ENCODE measurements around the gene NBPF9.
A peak's percentile ranks its signal among the peaks of the same experiment; 100 is the strongest.
"Not testable (repeated sequence)": the region's sequence is repeated elsewhere in the genome, so short reads cannot be mapped to it uniquely, and the experiment has no call there.

The NBPF9 gene

DNA sequence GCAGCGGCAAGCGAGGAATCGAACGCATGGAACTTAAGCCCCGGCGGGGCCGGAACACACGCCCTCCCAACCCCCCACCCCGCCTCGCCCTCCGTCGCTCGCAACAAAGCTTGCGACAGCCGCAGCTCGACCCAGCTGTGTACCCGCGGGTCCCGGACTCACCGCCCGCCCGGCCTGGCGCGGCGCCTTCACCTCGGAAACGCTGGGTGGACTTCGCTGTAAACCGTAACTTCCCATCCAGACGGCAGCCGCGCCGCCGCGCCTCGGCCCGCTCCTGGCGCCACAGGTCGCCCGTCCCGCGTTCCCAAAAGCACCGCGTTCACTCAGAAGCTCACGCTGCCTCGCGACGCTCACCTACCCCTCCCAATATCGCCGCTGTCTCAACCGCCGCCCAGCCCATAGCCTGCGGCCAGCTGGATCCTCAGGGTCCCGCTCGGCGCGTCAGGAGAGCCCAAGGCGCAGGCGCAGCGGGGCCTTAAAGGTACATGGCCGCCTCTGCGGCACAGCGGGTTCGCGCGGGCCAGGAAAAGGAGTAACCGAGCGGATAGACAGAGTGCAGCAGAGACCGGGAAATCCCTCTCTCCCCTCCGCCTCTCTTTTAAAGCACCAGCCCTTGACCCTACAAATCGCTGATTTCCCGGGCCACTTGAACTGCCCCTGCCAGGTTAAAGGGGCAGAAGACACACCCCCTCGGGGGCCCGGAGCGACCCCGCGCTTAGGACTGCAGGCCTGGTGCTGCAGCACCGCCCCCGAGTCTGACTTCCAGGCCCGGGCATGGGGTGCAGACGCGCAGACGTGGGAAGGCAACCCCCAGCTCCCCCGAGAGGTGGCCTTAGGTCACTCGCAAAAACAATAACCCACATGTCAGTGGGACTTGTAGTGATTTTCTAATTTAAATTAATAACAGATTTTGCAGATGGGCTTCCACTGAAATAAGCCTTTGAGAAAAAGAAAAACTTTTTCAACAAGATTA is at the start of gene NBPF9:
Gene NBPF9, minus strand, starts transcription at position 443 of the 973 bp plus-strand sequence. CDS start 21,412 bp downstream, outside the sequence.
- H2AFZ ChIP-seq (ENCODE audit: low read depth, low read length), result peak within 1 kb of the TSS; percentile 62
- H3K9ac ChIP-seq (ENCODE audit: low read depth, low read length), result peak within 1 kb of the TSS; percentile 31; the same call in 1 of the 2 replicates

DNA sequence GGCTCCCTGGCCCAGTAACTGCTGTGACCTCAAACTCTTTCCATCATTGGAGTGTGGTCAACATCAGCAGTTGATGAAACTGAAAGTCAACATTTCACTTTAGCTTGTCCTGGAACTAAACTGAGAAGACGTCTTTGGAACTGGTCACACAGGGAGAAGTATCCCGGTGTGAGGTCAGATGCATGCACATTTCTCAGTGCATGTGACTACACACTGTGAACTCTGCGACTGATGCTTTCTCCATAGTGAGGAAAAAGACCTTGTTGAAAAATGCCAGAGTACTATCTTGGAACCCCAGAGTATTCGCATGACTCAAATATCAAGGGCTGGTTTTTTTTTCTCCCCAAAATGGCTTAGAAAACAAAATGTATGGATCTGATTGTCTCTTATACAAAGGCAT is 46.6 kb upstream of the NBPF9 start:
- not testable (repeated sequence) for H3K4me2 ChIP-seq (ENCODE audit: insufficient read depth, low read length); H3K79me2 ChIP-seq (ENCODE audit: insufficient read depth, low read length); H4K20me1 ChIP-seq (ENCODE audit: insufficient read depth, low read length); H3K4me3 ChIP-seq (ENCODE audit: low read depth in 1 of 2, low read length in 2 of 2); H3K4me1 ChIP-seq (ENCODE audit: insufficient read depth, low read length); H3K9ac ChIP-seq (ENCODE audit: low read depth, low read length); DNase-seq; ATAC-seq (ENCODE audit: insufficient read depth, low read depth); H3K27ac ChIP-seq (ENCODE audit: low read length); H2AFZ ChIP-seq (ENCODE audit: low read depth, low read length); H3K36me3 ChIP-seq (ENCODE audit: insufficient read depth, low read length); H3K9me3 ChIP-seq (ENCODE audit: insufficient read depth, low read length, severe bottlenecking); H3K27me3 ChIP-seq (ENCODE audit: insufficient read depth, low read length, poor library complexity)

More for the DNA sequence above, at the start of gene NBPF9:
- not testable (repeated sequence) for H3K27me3 ChIP-seq (ENCODE audit: insufficient read depth, low read length, poor library complexity); H3K4me1 ChIP-seq (ENCODE audit: insufficient read depth, low read length); H3K79me2 ChIP-seq (ENCODE audit: insufficient read depth, low read length); H3K27ac ChIP-seq (ENCODE audit: low read length); H4K20me1 ChIP-seq (ENCODE audit: insufficient read depth, low read length); H3K36me3 ChIP-seq (ENCODE audit: insufficient read depth, low read length); H3K9me3 ChIP-seq (ENCODE audit: insufficient read depth, low read length, severe bottlenecking)
- Histone ChIP-seq H3K4me2 (ENCODE audit: insufficient read depth, low read length) (peak within 1 kb of the TSS; percentile 60; the same call in 1 of the 2 replicates), H3K4me3 (ENCODE audit: low read depth in 1 of 2, low read length in 2 of 2) (peak within 1 kb of the TSS in 1 of 2 experiments; percentile 60; a peak in 2 of 4 replicates)
- peak; percentile 52 for DNase-seq
- ATAC-seq (ENCODE audit: insufficient read depth, low read depth), result peak; percentile 94

- DNase-seq, result not testable (repeated sequence)
Observed at GRCh38 chr1:149137585-149137984, 34.2 kb upstream of the NBPF9 start.

DNA sequence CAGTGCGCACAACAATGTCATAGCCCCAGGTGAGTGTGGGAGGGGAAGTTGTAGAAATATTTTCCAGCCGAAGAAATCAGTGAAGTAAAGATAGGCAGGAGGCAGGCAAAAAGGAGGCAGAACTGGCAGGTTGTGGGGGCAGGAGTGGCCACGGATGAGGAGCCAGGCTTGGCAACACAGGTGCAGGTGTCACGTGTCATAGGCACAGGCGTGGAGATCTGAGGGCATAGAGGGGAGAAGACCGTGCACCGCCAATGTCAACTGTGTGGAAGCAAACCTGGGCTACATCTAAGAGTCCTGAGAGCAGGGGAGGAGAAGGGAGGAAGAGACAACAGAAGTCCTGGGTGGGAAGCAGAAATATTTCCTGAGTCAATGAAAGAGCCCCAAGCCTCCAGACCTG is 27.6 kb upstream of the NBPF9 start:
- DNase-seq; H4K20me1 ChIP-seq (ENCODE audit: insufficient read depth, low read length); H3K4me3 ChIP-seq (ENCODE audit: low read depth in 1 of 2, low read length in 2 of 2); H3K9me3 ChIP-seq (ENCODE audit: insufficient read depth, low read length, severe bottlenecking); H3K9ac ChIP-seq (ENCODE audit: low read depth, low read length); H3K4me2 ChIP-seq (ENCODE audit: insufficient read depth, low read length); H3K36me3 ChIP-seq (ENCODE audit: insufficient read depth, low read length); H3K27ac ChIP-seq (ENCODE audit: low read length); H3K27me3 ChIP-seq (ENCODE audit: insufficient read depth, low read length, poor library complexity); ATAC-seq (ENCODE audit: insufficient read depth, low read depth); H3K4me1 ChIP-seq (ENCODE audit: insufficient read depth, low read length); H3K79me2 ChIP-seq (ENCODE audit: insufficient read depth, low read length); H2AFZ ChIP-seq (ENCODE audit: low read depth, low read length): not testable (repeated sequence)

More at GRCh38 chr1:149137585-149137984, 34.2 kb upstream of the NBPF9 start:
- H3K27ac ChIP-seq (ENCODE audit: low read length); H4K20me1 ChIP-seq (ENCODE audit: insufficient read depth, low read length); H3K4me1 ChIP-seq (ENCODE audit: insufficient read depth, low read length); H3K4me2 ChIP-seq (ENCODE audit: insufficient read depth, low read length); H3K27me3 ChIP-seq (ENCODE audit: insufficient read depth, low read length, poor library complexity); H3K79me2 ChIP-seq (ENCODE audit: insufficient read depth, low read length); ATAC-seq (ENCODE audit: insufficient read depth, low read depth); H3K9ac ChIP-seq (ENCODE audit: low read depth, low read length); H3K36me3 ChIP-seq (ENCODE audit: insufficient read depth, low read length); H3K9me3 ChIP-seq (ENCODE audit: insufficient read depth, low read length, severe bottlenecking); H2AFZ ChIP-seq (ENCODE audit: low read depth, low read length); H3K4me3 ChIP-seq (ENCODE audit: low read depth in 1 of 2, low read length in 2 of 2): not testable (repeated sequence)

- H2AFZ ChIP-seq (ENCODE audit: low read depth, low read length); ATAC-seq (ENCODE audit: insufficient read depth, low read depth); H3K4me2 ChIP-seq (ENCODE audit: insufficient read depth, low read length); H3K9ac ChIP-seq (ENCODE audit: low read depth, low read length); H3K79me2 ChIP-seq (ENCODE audit: insufficient read depth, low read length); H3K36me3 ChIP-seq (ENCODE audit: insufficient read depth, low read length); H3K27me3 ChIP-seq (ENCODE audit: insufficient read depth, low read length, poor library complexity); H3K9me3 ChIP-seq (ENCODE audit: insufficient read depth, low read length, severe bottlenecking); H3K27ac ChIP-seq (ENCODE audit: low read length); H3K4me1 ChIP-seq (ENCODE audit: insufficient read depth, low read length); H4K20me1 ChIP-seq (ENCODE audit: insufficient read depth, low read length); DNase-seq; H3K4me3 ChIP-seq (ENCODE audit: low read depth in 1 of 2, low read length in 2 of 2): not testable (repeated sequence)
Observed at GRCh38 chr1:149129245-149129644, 25.9 kb upstream of the NBPF9 start.

DNA sequence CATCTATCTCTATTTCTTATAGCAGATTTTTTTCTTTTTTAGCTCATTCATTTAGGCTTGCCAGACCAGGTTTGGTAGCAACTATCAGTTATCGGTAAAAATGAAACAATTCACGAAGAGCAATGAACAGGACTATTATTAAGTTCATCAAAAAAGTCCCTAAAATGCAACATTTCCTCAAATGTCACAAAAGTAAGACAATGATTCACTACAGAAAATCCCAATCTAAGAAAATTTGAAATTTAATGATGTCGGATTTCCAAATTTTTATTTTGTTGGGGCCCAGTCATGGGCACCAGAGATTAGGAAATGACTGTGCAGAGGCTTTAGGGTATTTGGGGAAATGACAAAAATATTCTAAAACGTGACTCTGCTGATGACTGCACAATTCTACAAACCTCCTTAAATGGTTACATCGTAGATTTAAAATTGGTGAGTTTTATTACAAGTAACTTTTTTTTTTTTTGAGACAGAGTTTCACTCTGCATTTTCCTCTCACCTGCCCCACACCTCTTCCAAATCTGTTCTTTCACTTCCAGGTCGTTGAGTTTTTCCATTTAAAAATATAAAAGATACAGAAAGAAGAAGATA is 23.3 kb upstream of the NBPF9 start:
- not testable (repeated sequence) for H3K4me3 ChIP-seq (ENCODE audit: low read depth in 1 of 2, low read length in 2 of 2); H3K27ac ChIP-seq (ENCODE audit: low read length); DNase-seq; H3K9ac ChIP-seq (ENCODE audit: low read depth, low read length); H3K4me2 ChIP-seq (ENCODE audit: insufficient read depth, low read length); H3K36me3 ChIP-seq (ENCODE audit: insufficient read depth, low read length); ATAC-seq (ENCODE audit: insufficient read depth, low read depth); H4K20me1 ChIP-seq (ENCODE audit: insufficient read depth, low read length); H3K79me2 ChIP-seq (ENCODE audit: insufficient read depth, low read length); H2AFZ ChIP-seq (ENCODE audit: low read depth, low read length); H3K4me1 ChIP-seq (ENCODE audit: insufficient read depth, low read length); H3K27me3 ChIP-seq (ENCODE audit: insufficient read depth, low read length, poor library complexity); H3K9me3 ChIP-seq (ENCODE audit: insufficient read depth, low read length, severe bottlenecking)

DNA sequence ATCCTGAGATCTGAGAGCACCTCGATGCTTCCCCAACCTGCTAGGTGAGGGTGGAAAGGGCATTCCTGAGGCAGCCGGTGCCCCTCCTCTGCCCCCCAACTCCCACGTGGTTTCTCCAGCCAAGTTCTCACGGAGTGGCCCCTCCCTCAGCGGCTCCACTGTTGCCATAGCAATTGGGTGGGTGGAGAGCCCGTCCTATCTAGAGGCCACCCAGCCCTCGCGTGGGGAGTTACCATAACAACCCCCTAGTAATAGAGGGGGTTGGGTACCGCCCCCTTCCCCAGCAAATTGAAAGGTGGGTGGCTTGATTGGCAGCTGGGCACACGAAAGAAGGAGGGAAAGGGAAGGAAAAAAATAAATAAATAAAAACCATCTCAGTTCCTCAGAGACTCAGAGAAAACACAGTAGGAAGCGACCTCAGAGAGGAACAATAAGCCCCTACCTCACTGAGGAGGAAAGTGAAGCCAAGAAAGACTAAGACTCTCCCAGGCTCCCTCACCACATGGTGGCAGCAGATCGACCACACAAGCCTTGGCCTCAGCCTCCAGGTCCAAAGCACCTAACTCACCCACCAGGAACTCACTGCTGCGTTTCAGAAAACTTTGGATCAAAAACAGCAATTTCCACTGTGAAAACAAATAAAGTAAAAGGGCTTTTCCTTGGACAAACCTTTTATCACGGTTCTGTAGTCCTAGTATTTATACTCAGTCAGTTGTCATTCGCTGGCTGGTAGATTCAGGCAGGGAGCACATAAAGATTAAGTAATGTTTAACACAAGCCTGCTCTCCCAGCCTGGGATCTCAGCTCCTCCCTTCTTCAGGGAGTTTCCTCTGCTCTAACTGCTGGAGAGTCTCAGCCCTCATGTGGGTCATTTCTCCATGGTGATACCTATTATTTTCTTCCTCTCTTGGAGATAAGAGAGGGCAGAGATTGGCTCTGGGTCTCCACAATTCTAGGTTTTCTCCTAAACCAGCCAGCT is 20.9 kb upstream of the NBPF9 start:
- not testable (repeated sequence) for H3K36me3 ChIP-seq (ENCODE audit: insufficient read depth, low read length); H3K79me2 ChIP-seq (ENCODE audit: insufficient read depth, low read length); H3K27me3 ChIP-seq (ENCODE audit: insufficient read depth, low read length, poor library complexity); H3K4me2 ChIP-seq (ENCODE audit: insufficient read depth, low read length); H4K20me1 ChIP-seq (ENCODE audit: insufficient read depth, low read length); H2AFZ ChIP-seq (ENCODE audit: low read depth, low read length); H3K9ac ChIP-seq (ENCODE audit: low read depth, low read length); H3K9me3 ChIP-seq (ENCODE audit: insufficient read depth, low read length, severe bottlenecking); H3K27ac ChIP-seq (ENCODE audit: low read length); DNase-seq; H3K4me3 ChIP-seq (ENCODE audit: low read depth in 1 of 2, low read length in 2 of 2); H3K4me1 ChIP-seq (ENCODE audit: insufficient read depth, low read length); ATAC-seq (ENCODE audit: insufficient read depth, low read depth)

Data from DND-41 (cell line).